Stomach (tissue), 9 donors: ENCODE results near the gene SCN7A. TPM values are rescaled to one million over a fixed set of nuclear protein-coding genes. Genes with fewer than 3 reads are reported as not detected.

ENCODE experiments used
- DNase-seq, 2 donors: peaks; one replicate each; pipeline versions ENCODE4 v3.0.0 to v3.0.0-alpha.2; 2013 to 2019
- H3K27ac ChIP-seq, 5 donors: fragments of 200-600 bp in 4 of 5; sonication (generic) in 4 of 5; one replicate each; pipeline ENCODE4 v1.5.1; 2013 to 2019; ENCODE audit warnings: mild to moderate bottlenecking in 1 of 5, moderate library complexity in 1 of 5
- H3K27me3 ChIP-seq, 3 donors: fragments of 200-600 bp; sonication (generic); one replicate each; pipeline ENCODE4 v1.5.1; 2017 to 2019; ENCODE audit warnings: mixed run types in 1 of 3
- H3K36me3 ChIP-seq, 4 donors: fragments of 200-600 bp; sonication (generic); 1 replicate in 3 of 4; 2 replicates in 1 of 4; pipeline ENCODE4 v1.5.1; 2016 to 2019
- H3K4me1 ChIP-seq, 4 donors: fragments of 200-600 bp; sonication (generic); one replicate each; pipeline ENCODE4 v1.5.1; 2016 to 2019
- H3K4me3 ChIP-seq, 4 donors: fragments of 200-600 bp; sonication (generic) in 3 of 4; one replicate each; pipeline ENCODE4 v1.5.1; 2016 to 2019; ENCODE audit warnings: mild to moderate bottlenecking in 1 of 4
- H3K9me3 ChIP-seq, 4 donors: fragments of 200-600 bp; sonication (generic); one replicate each; pipeline ENCODE4 v1.5.1; 2016 to 2019
- EP300 ChIP-seq: sonication (generic); formaldehyde crosslinking; IDR thresholded peaks from one replicate; pipeline ENCODE4 v1.6.1; 2017; ENCODE audit warnings: antibody characterized with exemption
- POLR2A ChIP-seq, 4 donors: fragments of 450-650 bp; IDR thresholded peaks; one replicate each; pipeline ENCODE4 v1.6.1; 2016; ENCODE audit warnings: antibody characterized with exemption in 4 of 4, control low read depth in 2 of 4, mild to moderate bottlenecking in 1 of 4, moderate library complexity in 1 of 4
- POLR2AphosphoS5 ChIP-seq, 3 donors: sonication (generic); formaldehyde crosslinking; IDR thresholded peaks; one replicate each; pipeline ENCODE4 v1.6.1; 2016; ENCODE audit warnings: antibody characterized with exemption in 3 of 3
- WGBS, 5 donors: extraction: QIAGEN DNeasy Blood & Tissue Kit in 3 of 5; methylation state at CpG; one replicate each; pipeline versions ENCODE4 v1.1.5 to v1.1.7; 2013 to 2018; 5-methylcytosine and 5-hydroxymethylcytosine counted together
- intact Hi-C: fragments of 100-400 bp; cut with DNase I; formaldehyde crosslinking; loops from one replicate; pipeline ENCODE4 v1.15.1; 2023; ENCODE audit warnings: low total_unique reads
- polyA plus RNA-seq, 3 donors: library from polyadenylated mRNA; stranded (reverse); fragments of 200-250 nt; gene quantifications; one replicate each; pipeline ENCODE4 v1.2.3, GENCODE V29; 2013
- total RNA-seq, 5 donors: library from RNA; depleted of rRNA; stranded (reverse); fragments of >200 nt; gene quantifications; one replicate each; pipeline versions ENCODE4 v1.1.0 to v1.2.3, GENCODE V29; 2014 to 2016
- TF ChIP-seq, protein P1 (sequence below), 7 experiments: fragments of 450-650 bp in 4 of 7; fragments of 200-600 bp in 3 of 7; sonication (generic) in 3 of 7; IDR thresholded peaks; one replicate each; pipeline ENCODE4 v1.5.1; 2016 to 2019; ENCODE audit warnings: antibody characterized with exemption in 7 of 7, control low read depth in 2 of 7, mild to moderate bottlenecking in 1 of 7
- donor health status: healthy with polysubstance abuse.
- donor health status: Bipolar disorder and iron deficiency.
- donor health status: healthy.

The SCN7A gene
- total and polyA plus RNA-seq, 8 donors = 0.19 to 148 (median 10.9) TPM

GRCh38 chr2:166439078-166439477 is 55.0 kb downstream of the SCN7A start:
- Histone ChIP-seq H3K36me3 (no peaks in the 10 kb centered on the region), H3K4me3 (no peak overlapping the region), H3K27me3 (no peaks in the 10 kb centered on the region), H3K9me3 (no peaks in the 10 kb centered on the region), H3K27ac (no peak overlapping the region), H3K4me1 (no peaks in the 10 kb centered on the region)
- TF ChIP-seq POLR2AphosphoS5 (IDR thresholded peaks at IDR 0.05) = no peak
- TF ChIP-seq, protein P1, sequence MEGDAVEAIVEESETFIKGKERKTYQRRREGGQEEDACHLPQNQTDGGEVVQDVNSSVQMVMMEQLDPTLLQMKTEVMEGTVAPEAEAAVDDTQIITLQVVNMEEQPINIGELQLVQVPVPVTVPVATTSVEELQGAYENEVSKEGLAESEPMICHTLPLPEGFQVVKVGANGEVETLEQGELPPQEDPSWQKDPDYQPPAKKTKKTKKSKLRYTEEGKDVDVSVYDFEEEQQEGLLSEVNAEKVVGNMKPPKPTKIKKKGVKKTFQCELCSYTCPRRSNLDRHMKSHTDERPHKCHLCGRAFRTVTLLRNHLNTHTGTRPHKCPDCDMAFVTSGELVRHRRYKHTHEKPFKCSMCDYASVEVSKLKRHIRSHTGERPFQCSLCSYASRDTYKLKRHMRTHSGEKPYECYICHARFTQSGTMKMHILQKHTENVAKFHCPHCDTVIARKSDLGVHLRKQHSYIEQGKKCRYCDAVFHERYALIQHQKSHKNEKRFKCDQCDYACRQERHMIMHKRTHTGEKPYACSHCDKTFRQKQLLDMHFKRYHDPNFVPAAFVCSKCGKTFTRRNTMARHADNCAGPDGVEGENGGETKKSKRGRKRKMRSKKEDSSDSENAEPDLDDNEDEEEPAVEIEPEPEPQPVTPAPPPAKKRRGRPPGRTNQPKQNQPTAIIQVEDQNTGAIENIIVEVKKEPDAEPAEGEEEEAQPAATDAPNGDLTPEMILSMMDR (IDR thresholded peaks at IDR 0.05) = no peak
- TF ChIP-seq EP300 = no peak
- no peak for TF ChIP-seq POLR2A (IDR thresholded peaks at IDR 0.05)
- intact Hi-C loops = no loop called here
- DNase-seq = no peak

GRCh38 chr2:166436976-166437375 is 57.1 kb downstream of the SCN7A start:
- no peak for DNase-seq
- TF ChIP-seq POLR2AphosphoS5 (IDR thresholded peaks at IDR 0.05) (no peak), EP300 (no peak), POLR2A (IDR thresholded peaks at IDR 0.05) (no peak)
- TF ChIP-seq, protein P1 (IDR thresholded peaks at IDR 0.05) = no peak
- Histone ChIP-seq H3K27me3 (no peaks in the 10 kb centered on the region), H3K9me3 (no peaks in the 10 kb centered on the region), H3K4me1 (no peaks in the 10 kb centered on the region), H3K36me3 (no peaks in the 10 kb centered on the region), H3K27ac (no peak overlapping the region), H3K4me3 (no peak overlapping the region)
- intact Hi-C loops = no loop called here
- 73 to 100% (median 92%) methylated on average over 1 of the region's 1 CpG for WGBS, 5 donors

DNA sequence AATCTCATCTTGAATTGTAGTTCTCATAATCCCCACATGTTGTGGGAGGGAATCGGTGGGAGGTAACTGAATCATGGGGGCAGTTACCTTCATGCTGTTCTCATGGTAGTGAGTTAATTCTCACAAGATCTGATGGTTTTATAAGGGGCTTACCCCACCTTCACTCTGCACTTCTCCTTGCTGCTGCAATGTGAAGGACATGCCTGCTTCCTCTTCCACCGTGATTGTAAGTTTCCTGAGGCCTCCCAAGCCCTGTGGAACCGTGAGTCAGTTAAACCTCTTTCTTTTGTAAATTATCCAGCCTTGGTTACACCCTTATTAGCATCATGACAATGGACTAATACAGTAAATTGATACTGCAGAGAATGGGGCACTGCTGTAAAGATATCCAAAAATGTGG is 57.9 kb downstream of the SCN7A start:
- 49 to 60% (median 51%) methylated on average over 3 of the region's 3 CpGs for WGBS, 5 donors
- Histone ChIP-seq H3K27me3 (no peaks in the 10 kb centered on the region), H3K9me3 (no peaks in the 10 kb centered on the region), H3K4me3 (no peak overlapping the region), H3K36me3 (no peaks in the 10 kb centered on the region), H3K27ac (no peak overlapping the region), H3K4me1 (no peaks in the 10 kb centered on the region)
- no peak for DNase-seq
- intact Hi-C loops = no loop called here
- TF ChIP-seq POLR2A (IDR thresholded peaks at IDR 0.05) = no peak
- no peak for TF ChIP-seq EP300
- TF ChIP-seq POLR2AphosphoS5 (IDR thresholded peaks at IDR 0.05) = no peak
- TF ChIP-seq, protein P1 (IDR thresholded peaks at IDR 0.05) = no peak

- H3K4me3 ChIP-seq = no peak overlapping the region
- no peak for DNase-seq
- H3K9me3 ChIP-seq = no peaks in the 10 kb centered on the region
- TF ChIP-seq, protein P1 (IDR thresholded peaks at IDR 0.05) = no peak
- TF ChIP-seq POLR2A (IDR thresholded peaks at IDR 0.05) = no peak
- TF ChIP-seq POLR2AphosphoS5 (IDR thresholded peaks at IDR 0.05) = no peak
- no peak overlapping the region for H3K27ac ChIP-seq
- no peaks in the 10 kb centered on the region for H3K4me1 ChIP-seq
- 24 to 56% (median 32%) methylated on average over 1 of the region's 1 CpG for WGBS, 5 donors
- H3K27me3 ChIP-seq = no peaks in the 10 kb centered on the region
- no peaks in the 10 kb centered on the region for H3K36me3 ChIP-seq
- intact Hi-C loops = no loop called here
Measured at GRCh38 chr2:166434491-166434890, 59.6 kb downstream of the SCN7A start.
